B cell (primary cell): Measurements from ENCODE around the gene PFN3.

ENCODE experiments used
- EZH2 ChIP-seq: IDR thresholded peaks from 2 replicates; pipeline ENCODE4 v1.6.1; 2012; ENCODE audit warnings: borderline replicate concordance, low read depth, mild to moderate bottlenecking, moderate library complexity, low read length; ENCODE audit not compliant: insufficient read depth, poor library complexity, severe bottlenecking
- TF ChIP-seq, protein P1 (sequence below): fragments of 200-600 bp; IDR thresholded peaks from one replicate; pipeline ENCODE4 v1.8.0; 2022; ENCODE audit warnings: antibody characterized with exemption, mild to moderate bottlenecking

DNA sequence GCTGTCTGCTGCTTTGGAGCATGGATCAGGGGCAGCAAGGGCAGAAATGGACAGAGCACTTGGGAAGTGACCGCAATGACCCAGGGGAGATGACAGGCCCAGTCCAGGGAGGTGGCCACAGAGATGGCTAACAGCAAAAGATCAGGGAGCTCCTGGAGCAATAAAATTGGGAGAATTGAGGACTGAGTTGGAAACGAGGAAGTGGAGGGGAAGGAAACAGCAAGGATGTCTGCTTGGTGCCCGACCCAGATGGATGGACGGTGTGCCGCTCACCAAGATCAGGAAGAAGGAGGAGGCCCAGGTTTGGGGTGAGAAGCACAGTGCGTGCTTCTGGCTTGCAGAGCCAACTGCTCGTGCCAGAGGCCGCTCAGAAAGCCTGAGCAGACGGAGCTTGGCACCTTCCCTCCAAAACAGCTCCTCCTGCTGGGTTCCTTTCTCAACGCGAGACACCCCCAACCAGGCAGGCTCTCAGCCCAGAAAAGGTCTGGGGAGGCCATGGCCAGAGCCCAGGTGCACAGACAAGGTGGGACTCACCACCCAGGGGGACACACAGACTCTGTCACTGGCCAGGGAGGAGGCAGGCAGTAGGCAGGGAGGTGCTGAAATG, 17.9 kb downstream of the PFN3 start:
- TF ChIP-seq, protein P1, sequence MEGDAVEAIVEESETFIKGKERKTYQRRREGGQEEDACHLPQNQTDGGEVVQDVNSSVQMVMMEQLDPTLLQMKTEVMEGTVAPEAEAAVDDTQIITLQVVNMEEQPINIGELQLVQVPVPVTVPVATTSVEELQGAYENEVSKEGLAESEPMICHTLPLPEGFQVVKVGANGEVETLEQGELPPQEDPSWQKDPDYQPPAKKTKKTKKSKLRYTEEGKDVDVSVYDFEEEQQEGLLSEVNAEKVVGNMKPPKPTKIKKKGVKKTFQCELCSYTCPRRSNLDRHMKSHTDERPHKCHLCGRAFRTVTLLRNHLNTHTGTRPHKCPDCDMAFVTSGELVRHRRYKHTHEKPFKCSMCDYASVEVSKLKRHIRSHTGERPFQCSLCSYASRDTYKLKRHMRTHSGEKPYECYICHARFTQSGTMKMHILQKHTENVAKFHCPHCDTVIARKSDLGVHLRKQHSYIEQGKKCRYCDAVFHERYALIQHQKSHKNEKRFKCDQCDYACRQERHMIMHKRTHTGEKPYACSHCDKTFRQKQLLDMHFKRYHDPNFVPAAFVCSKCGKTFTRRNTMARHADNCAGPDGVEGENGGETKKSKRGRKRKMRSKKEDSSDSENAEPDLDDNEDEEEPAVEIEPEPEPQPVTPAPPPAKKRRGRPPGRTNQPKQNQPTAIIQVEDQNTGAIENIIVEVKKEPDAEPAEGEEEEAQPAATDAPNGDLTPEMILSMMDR: no peak
- TF ChIP-seq EZH2: no peak
